Loucy (cell line): ENCODE measurements around the gene PARD3B.

Experiments used
- CTCF ChIP-seq: fragments of 200-600 bp; sonication (generic); conservative IDR thresholded peaks from 2 replicates; pipeline ENCODE4 v1.5.1; 2014; ENCODE audit warnings: mild to moderate bottlenecking, antibody characterized with exemption, low read length
- EZH2phosphoT487 ChIP-seq: fragments of 200-600 bp; IDR thresholded peaks from 2 replicates; pipeline ENCODE4 v1.6.1; 2018; ENCODE audit warnings: antibody characterized with exemption, mild to moderate bottlenecking, moderate library complexity, borderline replicate concordance

- TF ChIP-seq CTCF (no peak), EZH2phosphoT487 (no peak)
Measured at GRCh38 chr2:205259121-205259520, 713.8 kb downstream of the PARD3B start.
